SK-N-SH (cell line): ENCODE data around the gene KIF13A. TPM values are rescaled to one million over a fixed set of nuclear protein-coding genes. Genes with fewer than 3 reads are reported as not detected.
"Not testable (repeated sequence)": the region's sequence is repeated elsewhere in the genome, so short reads cannot be mapped to it uniquely, and the experiment has no call there.

ENCODE experiments used
- CTCF ChIA-PET: fragments of 300-600, 350-600 bp; formaldehyde crosslinking; extraction: SDS; loops from one replicate; lab custom pipeline; 2021; lab: Yijun Ruan, JAX
- POLR2A ChIA-PET: fragments of 350-600 bp; sonication (Branson Sonifier 250); formaldehyde crosslinking; extraction: SDS; loops from one replicate; lab custom pipeline; 2020; ENCODE audit warnings: antibody characterized with exemption, inconsistent platforms; lab: Yijun Ruan, JAX
- DNase-seq: peaks from one replicate; pipeline ENCODE4 v3.0.0; 2012
- H2AFZ ChIP-seq: fragments of 200-600 bp; sonication (generic); 2 replicates; pipeline ENCODE4 v1.8.1; 2016; ENCODE audit warnings: antibody characterized with exemption, mild to moderate bottlenecking, low read depth
- H3F3A ChIP-seq: fragments of 200-600 bp; sonication (generic); replicated peaks from 2 replicates; pipeline ENCODE3; 2016; ENCODE audit warnings: antibody characterized with exemption, mild to moderate bottlenecking; ENCODE audit not compliant: insufficient read depth
- H3K27ac ChIP-seq, 2 experiments: fragments of 200-500 bp in 1 of 2; fragments of 200-600 bp in 1 of 2; sonication (Bioruptor generic) in 1 of 2; sonication (generic), shearing (Covaris generic) in 1 of 2; 2 replicates each; pipeline versions ENCODE4 v1.5.1 to v1.6.1; 2014 to 2016; ENCODE audit warnings: low read depth in 2 of 2, inconsistent platforms in 1 of 2, low read length in 1 of 2, mild to moderate bottlenecking in 1 of 2, mixed read lengths in 1 of 2
- H3K27me3 ChIP-seq: fragments of 200-600 bp; sonication (generic), shearing (Covaris generic); 2 replicates; pipeline ENCODE4 v1.6.1; 2016; ENCODE audit warnings: mixed run types; ENCODE audit not compliant: insufficient read depth
- H3K36me3 ChIP-seq, 2 experiments: fragments of 200-500 bp in 1 of 2; fragments of 200-600 bp in 1 of 2; sonication (Bioruptor generic) in 1 of 2; sonication (generic) in 1 of 2; replicated peaks in 1 of 2; 2 replicates each; pipeline versions ENCODE3 to v1.5.1; 2014 to 2016; ENCODE audit warnings: low read length in 1 of 2, mild to moderate bottlenecking in 1 of 2; ENCODE audit not compliant: insufficient read depth in 2 of 2, control insufficient read depth in 1 of 2
- H3K4me1 ChIP-seq, 2 experiments: fragments of 200-500 bp in 1 of 2; fragments of 200-600 bp in 1 of 2; sonication (Bioruptor generic) in 1 of 2; sonication (generic), shearing (Covaris generic) in 1 of 2; 2 replicates each; pipeline versions ENCODE4 v1.5.1 to v1.6.1; 2014 to 2016; ENCODE audit warnings: low read depth in 1 of 2, low read length in 1 of 2, mixed run types in 1 of 2; ENCODE audit not compliant: insufficient read depth in 2 of 2, control insufficient read depth in 1 of 2
- H3K4me2 ChIP-seq: fragments of 200-600 bp; sonication (generic), shearing (Covaris generic); 2 replicates; pipeline ENCODE4 v1.6.1; 2017; ENCODE audit warnings: mixed run types
- H3K4me3 ChIP-seq, 2 experiments: fragments of 200-500 bp in 1 of 2; fragments of 200-600 bp in 1 of 2; sonication (Bioruptor generic) in 1 of 2; sonication (generic), shearing (Covaris generic) in 1 of 2; 2 replicates each; pipeline versions ENCODE4 v1.5.1 to v1.8.1; 2014 to 2016; ENCODE audit warnings: low read depth in 2 of 2, inconsistent platforms in 1 of 2, low read length in 1 of 2, mild to moderate bottlenecking in 1 of 2, mixed read lengths in 1 of 2, moderate library complexity in 1 of 2
- H3K79me2 ChIP-seq: fragments of 200-600 bp; sonication (generic); 2 replicates; pipeline ENCODE4 v1.8.1; 2017; ENCODE audit warnings: mild to moderate bottlenecking; ENCODE audit not compliant: insufficient read depth
- H3K9ac ChIP-seq: fragments of 200-600 bp; sonication (generic); 2 replicates; pipeline ENCODE4 v1.6.1; 2017; ENCODE audit warnings: mixed run types
- H3K9me2 ChIP-seq: fragments of 200-600 bp; sonication (generic); 2 replicates; pipeline ENCODE4 v1.6.1; 2017; ENCODE audit warnings: mixed run types
- H3K9me3 ChIP-seq: fragments of 200-600 bp; sonication (generic); 2 replicates; pipeline ENCODE4 v1.6.1; 2017; ENCODE audit warnings: mixed run types, mild to moderate bottlenecking, moderate library complexity
- H4K20me1 ChIP-seq: fragments of 200-600 bp; sonication (generic); 2 replicates; pipeline ENCODE4 v1.6.1; 2017; ENCODE audit warnings: mild to moderate bottlenecking, mixed run types; ENCODE audit not compliant: insufficient read depth
- ELF1 ChIP-seq: IDR thresholded peaks from 2 replicates; pipeline ENCODE4 v1.4.0; 2012
- EZH2phosphoT487 ChIP-seq: fragments of 200-600 bp; sonication (generic); IDR thresholded peaks from 2 replicates; pipeline ENCODE4 v1.6.1; 2017; ENCODE audit warnings: low read depth, mixed run types, mild to moderate bottlenecking, antibody characterized with exemption, moderate library complexity, borderline replicate concordance
- FOXM1 ChIP-seq: IDR thresholded peaks from 2 replicates; pipeline ENCODE4 v1.4.0; 2012; ENCODE audit warnings: low read depth, mild to moderate bottlenecking
- MEF2A ChIP-seq: IDR thresholded peaks from 2 replicates; pipeline ENCODE4 v1.4.0; 2012; ENCODE audit warnings: low read depth, borderline replicate concordance
- NFIC ChIP-seq: IDR thresholded peaks from 2 replicates; pipeline ENCODE4 v1.4.0; 2012; ENCODE audit warnings: borderline replicate concordance
- NRF1 ChIP-seq: IDR thresholded peaks from 2 replicates; pipeline ENCODE4 v1.6.1; 2012; ENCODE audit warnings: low read depth, mild to moderate bottlenecking, low read length
- RAD21 ChIP-seq: IDR thresholded peaks from 2 replicates; pipeline ENCODE4 v1.6.1; 2012; ENCODE audit warnings: mild to moderate bottlenecking, low read length
- SMC3 ChIP-seq: IDR thresholded peaks from 2 replicates; pipeline ENCODE4 v1.6.1; 2012; ENCODE audit warnings: low read depth, low read length, improper control_type of control experiment
- TEAD4 ChIP-seq: IDR thresholded peaks from 2 replicates; pipeline ENCODE4 v1.4.0; 2012; ENCODE audit warnings: mild to moderate bottlenecking, borderline replicate concordance; ENCODE audit not compliant: insufficient read depth
- WGBS: methylation state at CpG from one replicate; pipeline ENCODE4 v1.1.6; 2017; ENCODE audit warnings: low lambda C conversion rate; 5-methylcytosine and 5-hydroxymethylcytosine counted together
- polyA plus RNA-seq, 3 experiments: library from polyadenylated mRNA; depleted of rRNA; stranded (reverse); fragments of >200 nt; gene quantifications; 2 replicates each; pipeline ENCODE4 v1.2.3, GENCODE V29; 2012
- TF ChIP-seq, protein P1 (sequence below): fragments of 150-350 bp; IDR thresholded peaks from 2 replicates; pipeline ENCODE4 v1.6.1; 2017; ENCODE audit warnings: antibody characterized with exemption, low read length, low read depth, borderline replicate concordance

Gene KIF13A
- polyA plus RNA-seq, 1 of the 3 experiments (the other 2 are of a cell fraction), result 18.2 TPM

DNA sequence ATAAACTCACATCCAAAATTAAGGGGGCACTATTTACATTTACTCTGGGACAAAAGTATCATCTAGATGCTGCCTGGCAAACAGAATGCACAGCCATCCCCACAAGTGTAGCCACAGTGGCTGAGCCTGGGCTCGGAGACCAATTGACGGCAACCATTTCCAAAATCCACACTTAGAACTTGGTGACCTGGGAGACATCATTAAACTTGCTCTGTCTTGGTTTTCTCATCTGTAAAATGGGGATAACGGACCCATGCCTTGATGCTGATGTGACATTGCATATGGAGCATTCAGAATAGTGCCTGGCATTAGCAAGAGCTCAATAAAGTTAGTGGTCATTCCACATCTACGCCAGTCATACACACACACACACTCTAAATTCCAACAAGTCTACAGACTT is 140.7 kb downstream of the KIF13A start:
- H3K4me3 ChIP-seq, result no peak overlapping the region

DNA sequence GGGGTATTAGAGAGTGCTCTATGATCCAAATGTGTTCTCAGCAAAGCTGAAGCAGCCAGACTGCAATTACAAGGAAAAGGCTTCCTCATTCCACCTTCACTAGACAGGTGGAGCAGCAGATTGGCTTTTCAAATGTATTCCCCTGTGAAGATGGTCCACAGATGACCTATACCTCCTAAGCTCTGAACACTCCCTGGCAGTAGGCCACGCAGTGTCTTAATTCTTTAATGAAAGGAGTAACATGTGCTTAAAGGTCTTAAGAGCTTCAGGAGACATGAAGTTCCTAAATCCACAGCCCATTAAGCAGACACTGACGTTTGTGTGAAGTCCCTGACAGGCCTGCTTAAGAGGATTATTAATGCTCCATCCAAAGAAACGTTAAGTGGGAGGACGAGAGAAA is 141.8 kb downstream of the KIF13A start:
- no peaks in the 10 kb centered on the region for H3K27me3 ChIP-seq
- no peak overlapping the region for H2AFZ ChIP-seq
- no peaks in the 10 kb centered on the region for H4K20me1 ChIP-seq
- DNase-seq, result no peak
- H3K79me2 ChIP-seq, result no peaks in the 10 kb centered on the region
- H3K4me2 ChIP-seq, result no peak overlapping the region
- no peaks in the 10 kb centered on the region for H3K9me3 ChIP-seq
- H3K9ac ChIP-seq, result no peak overlapping the region
- H3K36me3 ChIP-seq, result peaks cover 19 to 31% of the 10 kb centered on the region in 2 experiments
- no peak overlapping the region for H3K27ac ChIP-seq
- TF ChIP-seq ELF1, result no peak
- ChIA-PET POLR2A (no interaction called here), CTCF (no interaction called here)
- H3F3A ChIP-seq, result no peaks in the 10 kb centered on the region
- 96% methylated on average over 4 of the region's 4 CpGs for WGBS
- no peak overlapping the region for H3K4me3 ChIP-seq
- no peaks in the 10 kb centered on the region for H3K9me2 ChIP-seq
- H3K4me1 ChIP-seq, result no peaks in the 10 kb centered on the region

More for the DNA sequence above, 140.7 kb downstream of the KIF13A start:
- H3K27ac ChIP-seq, result no peak overlapping the region
- POLR2A ChIA-PET, result no interaction called here
- H3K9ac ChIP-seq, result no peak overlapping the region
- H3F3A ChIP-seq, result peaks cover 10% of the 10 kb centered on the region
- no peaks in the 10 kb centered on the region for H3K9me2 ChIP-seq
- peaks cover 0 to 10% of the 10 kb centered on the region in 2 experiments; a peak in 1 of 4 replicates for H3K4me1 ChIP-seq
- H2AFZ ChIP-seq, result no peak overlapping the region
- no peaks in the 10 kb centered on the region for H3K27me3 ChIP-seq
- H3K36me3 ChIP-seq, result peaks cover 19 to 31% of the 10 kb centered on the region in 2 experiments
- no peaks in the 10 kb centered on the region for H3K79me2 ChIP-seq
- no peak for TF ChIP-seq MEF2A
- no peak for TF ChIP-seq EZH2phosphoT487
- no peak for TF ChIP-seq RAD21
- TF ChIP-seq FOXM1, result no peak
- no peak for TF ChIP-seq NRF1
- TF ChIP-seq NFIC, result no peak
- no peak for TF ChIP-seq TEAD4
- TF ChIP-seq, protein P1, sequence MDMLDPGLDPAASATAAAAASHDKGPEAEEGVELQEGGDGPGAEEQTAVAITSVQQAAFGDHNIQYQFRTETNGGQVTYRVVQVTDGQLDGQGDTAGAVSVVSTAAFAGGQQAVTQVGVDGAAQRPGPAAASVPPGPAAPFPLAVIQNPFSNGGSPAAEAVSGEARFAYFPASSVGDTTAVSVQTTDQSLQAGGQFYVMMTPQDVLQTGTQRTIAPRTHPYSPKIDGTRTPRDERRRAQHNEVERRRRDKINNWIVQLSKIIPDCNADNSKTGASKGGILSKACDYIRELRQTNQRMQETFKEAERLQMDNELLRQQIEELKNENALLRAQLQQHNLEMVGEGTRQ, result no peak
- no peak for TF ChIP-seq SMC3
- no peak for DNase-seq
- no peaks in the 10 kb centered on the region; the same call in 1 of the 2 replicates for H4K20me1 ChIP-seq
- CTCF ChIA-PET, result no interaction called here
- H3K9me3 ChIP-seq, result no peaks in the 10 kb centered on the region
- no peak overlapping the region for H3K4me2 ChIP-seq
- 98% methylated on average over 4 of the region's 4 CpGs for WGBS

DNA sequence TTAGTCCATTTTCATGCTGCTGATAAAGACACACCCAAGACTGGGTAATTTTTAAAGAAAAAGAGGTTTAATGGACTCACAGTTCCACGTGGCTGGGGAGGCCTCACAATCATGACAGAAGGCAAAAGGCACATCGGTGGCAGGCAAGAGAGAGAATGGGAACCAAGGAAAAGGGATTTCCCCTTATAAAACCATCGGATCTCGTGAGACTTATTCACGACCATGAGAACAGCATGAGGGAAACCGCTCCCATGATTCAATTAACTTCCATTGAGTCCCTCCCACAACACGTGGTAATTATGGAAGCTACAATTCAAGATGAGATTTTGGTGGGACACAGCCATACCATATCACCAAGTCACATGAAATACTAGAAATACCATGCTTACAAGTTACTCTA is 142.5 kb downstream of the KIF13A start:
- CTCF ChIA-PET, H3K9ac ChIP-seq: not testable (repeated sequence)

More for the DNA sequence above, 142.5 kb downstream of the KIF13A start:
- H3K4me3 ChIP-seq, H4K20me1 ChIP-seq, POLR2A ChIA-PET, H3K79me2 ChIP-seq, H3K4me2 ChIP-seq, H3K9me3 ChIP-seq, H3F3A ChIP-seq, H2AFZ ChIP-seq, H3K9me2 ChIP-seq, H3K27ac ChIP-seq, H3K27me3 ChIP-seq, H3K4me1 ChIP-seq, DNase-seq: not testable (repeated sequence)
- 93% methylated on average over 7 of the region's 7 CpGs for WGBS
- peaks cover 15 to 29% of the 10 kb centered on the region in 2 experiments for H3K36me3 ChIP-seq
